Measurements from ENCODE around the gene ROS1. TPM values are rescaled to one million over a fixed set of nuclear protein-coding genes. Genes with fewer than 3 reads are reported as not detected.

ROS1 gene
- total RNA-seq, 1 experiment from 2014 or later = not detected

- no peak overlapping the region for H3K27ac ChIP-seq (ENCODE audit: insufficient read length, low read depth, low read length)
- peaks cover 3 to 5% of the 10 kb centered on the region in 2 experiments; a peak in 2 of 5 replicates for H3K9me3 Mint-ChIP-seq
- no peaks in the 10 kb centered on the region for H3K27me3 ChIP-seq (ENCODE audit: insufficient read depth, low read length)
- no peaks in the 10 kb centered on the region for H3K79me2 ChIP-seq (ENCODE audit: insufficient read depth, low read length)
- H2BK120ac ChIP-seq (ENCODE audit: low read depth, low read length, poor library complexity, severe bottlenecking) = no peak overlapping the region
- no peak overlapping the region for H3K4me3 Mint-ChIP-seq
- H3K79me1 ChIP-seq (ENCODE audit: insufficient read depth, low read depth, low read length, poor library complexity, severe bottlenecking) = no peaks in the 10 kb centered on the region
- H4K5ac ChIP-seq (ENCODE audit: insufficient read length, low read depth, low read length) = no peak overlapping the region
- H3K23me2 ChIP-seq (ENCODE audit: insufficient read length, low read depth, low read length, poor library complexity, severe bottlenecking) = no peaks in the 10 kb centered on the region
- H4K91ac ChIP-seq (ENCODE audit: insufficient read length, low read depth, low read length) = no peak overlapping the region
- DNase-seq = no peak
- H3K27ac Mint-ChIP-seq = no peak overlapping the region
- no peak overlapping the region for H2AK5ac ChIP-seq (ENCODE audit: insufficient read length, low read length)
- no peaks in the 10 kb centered on the region; the same call in 1 of the 2 replicates for H3K27me3 Mint-ChIP-seq (ENCODE audit: low read depth)
- H3K14ac ChIP-seq (ENCODE audit: insufficient read depth, low read length) = no peak overlapping the region
- no peak overlapping the region for H3K56ac ChIP-seq (ENCODE audit: insufficient read length, low read depth, low read length)
- H2AFZ ChIP-seq (ENCODE audit: low read length) = no peak overlapping the region
- H3K4me2 ChIP-seq (ENCODE audit: insufficient read depth, insufficient read length, low read length) = no peak overlapping the region
- no peak overlapping the region for H2BK5ac ChIP-seq (ENCODE audit: insufficient read length, low read length)
- H3K23ac ChIP-seq (ENCODE audit: insufficient read length, low read depth, low read length) = no peak overlapping the region
- H2BK20ac ChIP-seq (ENCODE audit: low read depth, low read length, poor library complexity, severe bottlenecking) = no peak overlapping the region
- H2BK15ac ChIP-seq (ENCODE audit: low read depth, low read length) = no peak overlapping the region
- H3K4ac ChIP-seq (ENCODE audit: low read depth, low read length) = no peak overlapping the region
- TF ChIP-seq, protein P1, sequence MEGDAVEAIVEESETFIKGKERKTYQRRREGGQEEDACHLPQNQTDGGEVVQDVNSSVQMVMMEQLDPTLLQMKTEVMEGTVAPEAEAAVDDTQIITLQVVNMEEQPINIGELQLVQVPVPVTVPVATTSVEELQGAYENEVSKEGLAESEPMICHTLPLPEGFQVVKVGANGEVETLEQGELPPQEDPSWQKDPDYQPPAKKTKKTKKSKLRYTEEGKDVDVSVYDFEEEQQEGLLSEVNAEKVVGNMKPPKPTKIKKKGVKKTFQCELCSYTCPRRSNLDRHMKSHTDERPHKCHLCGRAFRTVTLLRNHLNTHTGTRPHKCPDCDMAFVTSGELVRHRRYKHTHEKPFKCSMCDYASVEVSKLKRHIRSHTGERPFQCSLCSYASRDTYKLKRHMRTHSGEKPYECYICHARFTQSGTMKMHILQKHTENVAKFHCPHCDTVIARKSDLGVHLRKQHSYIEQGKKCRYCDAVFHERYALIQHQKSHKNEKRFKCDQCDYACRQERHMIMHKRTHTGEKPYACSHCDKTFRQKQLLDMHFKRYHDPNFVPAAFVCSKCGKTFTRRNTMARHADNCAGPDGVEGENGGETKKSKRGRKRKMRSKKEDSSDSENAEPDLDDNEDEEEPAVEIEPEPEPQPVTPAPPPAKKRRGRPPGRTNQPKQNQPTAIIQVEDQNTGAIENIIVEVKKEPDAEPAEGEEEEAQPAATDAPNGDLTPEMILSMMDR (conservative IDR thresholded peaks at IDR 0.05) = no peak
- no CpG with 5 or more reads among the region's 4 CpGs for WGBS (ENCODE audit: extremely low coverage, insufficient read length, low lambda C conversion rate)
- no peaks in the 10 kb centered on the region for H3K36me3 Mint-ChIP-seq (ENCODE audit: insufficient read depth in 1 of 3, low read depth in 3 of 3)
- H2BK12ac ChIP-seq (ENCODE audit: insufficient read length, low read depth, low read length) = no peak overlapping the region
- peaks cover 6 to 7% of the 10 kb centered on the region in 2 experiments for H3K4me1 Mint-ChIP-seq
- H4K20me1 ChIP-seq (ENCODE audit: control insufficient read depth, insufficient read depth, insufficient read length) = no peaks in the 10 kb centered on the region
- no peak overlapping the region for H3K18ac ChIP-seq (ENCODE audit: insufficient read length, low read depth, low read length)
- H4K8ac ChIP-seq (replicated peaks; ENCODE audit: insufficient read length, low read depth, low read length) = no peak overlapping the region
- no peaks in the 10 kb centered on the region for H3K4me1 ChIP-seq (ENCODE audit: insufficient read depth, low read length)
- no peaks in the 10 kb centered on the region for H3K9me3 ChIP-seq (ENCODE audit: control insufficient read depth, low read depth, low read length)
- H3K9ac ChIP-seq (ENCODE audit: extremely low read depth, insufficient read length, low read length) = no peak overlapping the region
- no peak overlapping the region for H3T11ph ChIP-seq (ENCODE audit: low read length)
These were observed 54.2 kb downstream of the ROS1 start for GRCh38 chr6:117371492-117371891.
